Large intestine (tissue), 3 donors: ENCODE results near the gene CNKSR3. TPM values are rescaled to one million over a fixed set of nuclear protein-coding genes. Genes with fewer than 3 reads are reported as not detected.
"Not testable (repeated sequence)": the region's sequence is repeated elsewhere in the genome, so short reads cannot be mapped to it uniquely, and the experiment has no call there.

ENCODE experiments used
- DNase-seq, 2 donors: peaks; one replicate each; pipeline versions ENCODE4 v3.0.0 to v3.0.0-alpha.2; 2013
- H3K27ac ChIP-seq: one replicate; pipeline ENCODE4 v1.5.1; 2013; ENCODE audit warnings: low read length
- H3K27me3 ChIP-seq: 2 replicates; pipeline ENCODE4 v1.6.1; 2013; ENCODE audit warnings: low read length; ENCODE audit not compliant: control insufficient read depth, insufficient read depth
- H3K36me3 ChIP-seq: 2 replicates; pipeline ENCODE4 v1.6.1; 2013; ENCODE audit warnings: low read length; ENCODE audit not compliant: control insufficient read depth, insufficient read depth
- H3K4me1 ChIP-seq: one replicate; pipeline ENCODE4 v1.6.1; 2013; ENCODE audit warnings: low read length; ENCODE audit not compliant: control insufficient read depth, insufficient read depth
- H3K4me3 ChIP-seq: one replicate; pipeline ENCODE4 v1.5.1; 2013; ENCODE audit warnings: low read length
- H3K9me3 ChIP-seq: one replicate; pipeline ENCODE4 v1.6.1; 2013; ENCODE audit warnings: mild to moderate bottlenecking, low read depth, low read length, moderate library complexity; ENCODE audit not compliant: control insufficient read depth
- WGBS: methylation state at CpG from one replicate; pipeline ENCODE4 v1.1.5; 2013; ENCODE audit warnings: low lambda C conversion rate; ENCODE audit not compliant: insufficient coverage; 5-methylcytosine and 5-hydroxymethylcytosine counted together
- polyA plus RNA-seq: library from polyadenylated mRNA; unstranded; fragments of 120-200 nt; gene quantifications from one replicate; pipeline ENCODE4 v1.2.1, GENCODE V29; 2013

The CNKSR3 gene
- polyA plus RNA-seq, 1 donor: 25.8 TPM

GRCh38 chr6:154542747-154543146, 32.3 kb upstream of the CNKSR3 start:
- WGBS: 100% methylated on average over 1 of the region's 5 CpGs

GRCh38 chr6:154541837-154542236, 31.4 kb upstream of the CNKSR3 start:
- H3K4me3 ChIP-seq, H3K27me3 ChIP-seq, H3K27ac ChIP-seq, H3K9me3 ChIP-seq, H3K36me3 ChIP-seq, DNase-seq: not testable (repeated sequence)
- no CpG with 5 or more reads among the region's 15 CpGs for WGBS
- H3K4me1 ChIP-seq: peaks cover 14% of the 10 kb centered on the region

More at GRCh38 chr6:154542747-154543146, 32.3 kb upstream of the CNKSR3 start:
- Histone ChIP-seq H3K9me3 (no peaks in the 10 kb centered on the region), H3K36me3 (no peaks in the 10 kb centered on the region), H3K27me3 (no peaks in the 10 kb centered on the region), H3K4me3 (no peak overlapping the region), H3K27ac (no peak overlapping the region), H3K4me1 (peaks cover 6% of the 10 kb centered on the region)
- no peak for DNase-seq

- DNase-seq: no peak
- 100% methylated on average over 3 of the region's 9 CpGs for WGBS
These were observed 29.2 kb upstream of the CNKSR3 start for GRCh38 chr6:154539593-154540269.

GRCh38 chr6:154538640-154539191, 28.2 kb upstream of the CNKSR3 start:
- Histone ChIP-seq H3K27ac (peak overlapping the region; percentile 83), H3K27me3 (no peaks in the 10 kb centered on the region), H3K4me1 (peaks cover 29% of the 10 kb centered on the region), H3K4me3 (no peak overlapping the region), H3K36me3 (no peaks in the 10 kb centered on the region), H3K9me3 (no peaks in the 10 kb centered on the region)
- DNase-seq: no peak
- WGBS: no CpG with 5 or more reads among the region's 3 CpGs

More at GRCh38 chr6:154539593-154540269, 29.2 kb upstream of the CNKSR3 start:
- peaks cover 29% of the 10 kb centered on the region for H3K4me1 ChIP-seq
- H3K27ac ChIP-seq: no peak overlapping the region
- H3K27me3 ChIP-seq: no peaks in the 10 kb centered on the region
- no peak overlapping the region for H3K4me3 ChIP-seq
- no peaks in the 10 kb centered on the region for H3K36me3 ChIP-seq
- no peaks in the 10 kb centered on the region for H3K9me3 ChIP-seq

DNA sequence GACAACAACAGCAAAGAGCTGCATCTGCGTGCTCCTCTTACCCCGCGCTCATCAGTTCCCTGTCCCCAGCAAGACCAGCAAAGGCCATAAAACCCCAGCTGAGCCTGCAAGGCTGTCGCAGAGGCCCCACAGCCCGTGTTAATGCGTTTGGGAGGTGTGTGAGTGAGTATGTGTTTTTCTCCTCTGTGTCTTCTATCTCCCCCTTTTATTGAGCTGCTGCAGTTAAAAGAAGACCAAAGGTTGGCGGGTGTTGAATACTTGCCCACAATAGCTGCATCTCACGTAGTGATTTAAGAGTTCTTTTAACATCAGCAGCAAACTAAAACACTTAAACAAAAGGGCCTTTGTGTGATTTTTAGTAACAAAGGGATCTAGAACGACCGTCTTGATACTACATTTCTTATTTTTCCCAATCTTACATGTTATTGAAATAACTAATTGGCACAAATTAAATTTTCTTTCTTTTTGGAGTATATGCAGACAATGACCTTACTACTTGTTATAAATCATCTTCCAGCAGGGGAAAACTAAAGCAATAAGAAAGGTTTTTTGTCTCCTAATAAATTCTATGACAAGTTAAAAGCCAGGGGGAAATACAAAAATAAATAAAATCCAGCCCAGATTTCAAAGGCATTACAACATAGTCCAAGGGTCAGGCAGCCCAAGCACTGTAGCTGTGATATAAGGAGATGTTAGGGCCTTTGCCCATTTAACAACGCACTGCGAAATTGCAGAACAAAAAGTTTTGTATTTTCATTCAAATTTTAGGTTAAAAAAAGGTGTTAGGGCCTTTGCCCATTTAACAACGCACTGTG, 27.2 kb upstream of the CNKSR3 start:
- peak; percentile 75 to 87 for DNase-seq
- H3K36me3 ChIP-seq: no peaks in the 10 kb centered on the region
- H3K27me3 ChIP-seq: no peaks in the 10 kb centered on the region
- H3K9me3 ChIP-seq: no peaks in the 10 kb centered on the region
- peaks cover 29% of the 10 kb centered on the region for H3K4me1 ChIP-seq
- no peak overlapping the region for H3K4me3 ChIP-seq
- WGBS: 36% methylated on average over 5 of the region's 13 CpGs
- H3K27ac ChIP-seq: peak overlapping the region; percentile 83

- Histone ChIP-seq H3K4me3 (no peak overlapping the region), H3K27ac (peak overlapping the region; percentile 83), H3K36me3 (no peaks in the 10 kb centered on the region), H3K27me3 (no peaks in the 10 kb centered on the region), H3K9me3 (no peaks in the 10 kb centered on the region), H3K4me1 (peaks cover 29% of the 10 kb centered on the region)
- no peak for DNase-seq
- 40% methylated on average over 1 of the region's 3 CpGs for WGBS
These were observed 26.5 kb upstream of the CNKSR3 start for GRCh38 chr6:154536999-154537398.

GRCh38 chr6:154536255-154536654, 25.8 kb upstream of the CNKSR3 start:
- H3K27ac ChIP-seq: peak overlapping the region; percentile 83
- H3K9me3 ChIP-seq: no peaks in the 10 kb centered on the region
- 100% methylated on average over 1 of the region's 7 CpGs for WGBS
- H3K4me3 ChIP-seq: no peak overlapping the region
- peaks cover 29% of the 10 kb centered on the region for H3K4me1 ChIP-seq
- no peak for DNase-seq
- no peaks in the 10 kb centered on the region for H3K36me3 ChIP-seq
- H3K27me3 ChIP-seq: no peaks in the 10 kb centered on the region

DNA sequence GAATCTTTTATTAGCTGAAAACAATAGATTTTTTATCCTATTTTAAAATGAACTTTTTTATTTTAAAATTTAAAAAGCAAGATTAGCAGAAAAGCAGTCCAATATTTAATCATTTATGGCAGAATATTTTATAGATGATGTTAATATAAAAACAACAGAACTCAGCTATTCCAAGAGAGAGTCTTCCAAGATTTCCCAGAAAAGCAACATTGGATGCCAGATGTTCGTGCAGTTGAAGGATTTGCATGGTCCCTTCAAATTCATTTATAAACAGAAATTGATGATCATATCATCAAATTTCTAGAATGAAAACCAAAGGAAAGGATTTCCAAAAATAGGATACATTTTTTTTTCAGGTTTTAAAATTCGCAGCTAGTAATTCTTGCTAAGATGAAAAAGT, 25.4 kb upstream of the CNKSR3 start:
- H3K36me3 ChIP-seq: no peaks in the 10 kb centered on the region
- 80% methylated on average over 1 of the region's 2 CpGs for WGBS
- H3K27me3 ChIP-seq: no peaks in the 10 kb centered on the region
- peaks cover 30% of the 10 kb centered on the region for H3K4me1 ChIP-seq
- H3K9me3 ChIP-seq: no peaks in the 10 kb centered on the region
- no peak overlapping the region for H3K4me3 ChIP-seq
- no peak for DNase-seq
- H3K27ac ChIP-seq: no peak overlapping the region

- Histone ChIP-seq H3K4me1 (peaks cover 37% of the 10 kb centered on the region), H3K4me3 (no peak overlapping the region), H3K36me3 (no peaks in the 10 kb centered on the region), H3K27me3 (no peaks in the 10 kb centered on the region), H3K27ac (peak overlapping the region; percentile 20), H3K9me3 (no peaks in the 10 kb centered on the region)
- 42% methylated on average over 3 of the region's 3 CpGs for WGBS
- no peak for DNase-seq
These were observed 24.7 kb upstream of the CNKSR3 start for GRCh38 chr6:154535147-154535546.

DNA sequence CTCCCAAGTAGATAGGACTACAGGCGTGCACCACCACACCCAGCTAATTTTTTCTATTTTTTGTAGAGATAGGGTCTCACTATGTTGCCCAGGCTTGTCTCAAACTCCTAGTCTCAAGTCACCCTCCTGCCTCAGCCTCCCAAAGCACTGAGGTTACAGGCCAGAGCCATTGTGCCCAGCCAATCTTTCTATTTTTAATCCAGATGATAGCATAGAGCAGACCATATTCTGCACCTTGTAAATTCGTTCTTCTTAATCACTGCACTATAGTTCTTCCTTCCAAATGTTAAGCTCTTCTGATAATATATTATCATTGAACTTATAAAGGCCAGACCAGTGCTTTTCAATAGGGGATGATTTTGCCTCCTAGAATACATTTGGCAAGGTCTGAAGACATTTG, 24.0 kb upstream of the CNKSR3 start:
- Histone ChIP-seq H3K36me3 (no peaks in the 10 kb centered on the region), H3K27me3 (no peaks in the 10 kb centered on the region), H3K4me1 (peaks cover 37% of the 10 kb centered on the region), H3K9me3 (no peaks in the 10 kb centered on the region), H3K27ac (peak overlapping the region; percentile 20), H3K4me3 (no peak overlapping the region)
- WGBS: no CpG with 5 or more reads among the region's 2 CpGs
- no peak for DNase-seq
